Measurements from ENCODE around the gene AKAP6. TPM values are rescaled to one million over a fixed set of nuclear protein-coding genes. Genes with fewer than 3 reads are reported as not detected.

The AKAP6 gene
- total and polyA plus RNA-seq, 2 of the 8 experiments (the other 6 are each of a cell fraction or from before 2014, with no cell fraction given) = 0.09 to 0.89 TPM

DNA sequence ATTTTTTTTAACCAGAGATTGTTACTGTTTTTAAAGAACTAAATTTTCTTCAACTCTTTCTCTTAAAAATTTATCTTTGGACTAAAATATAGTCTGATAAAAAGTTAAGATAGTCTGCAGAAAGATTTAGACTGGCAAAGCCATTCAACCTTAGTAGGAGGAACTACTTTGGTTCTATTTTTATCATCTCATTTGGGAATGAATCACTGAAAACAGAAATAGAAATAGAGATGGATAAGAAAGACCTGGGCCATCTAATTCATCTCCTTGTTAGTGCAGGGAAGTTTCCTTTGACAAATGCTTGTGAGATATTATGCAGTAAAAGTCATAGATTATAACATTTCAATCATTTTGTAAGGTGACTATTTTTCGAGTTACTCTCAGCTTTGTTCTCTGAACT lies 346.3 kb downstream of the AKAP6 start:
- no peak overlapping the region for H2AK5ac ChIP-seq (ENCODE audit: low read depth, low read length)
- H3K36me3 ChIP-seq (ENCODE audit: control insufficient read depth in 2 of 4, insufficient read depth in 4 of 4, low read length in 3 of 4) = no peaks in the 10 kb centered on the region
- H3K79me2 ChIP-seq (ENCODE audit: control insufficient read depth in 1 of 2, insufficient read depth in 2 of 2, low read length in 2 of 2) = no peaks in the 10 kb centered on the region
- no peak overlapping the region for H3K18ac ChIP-seq (ENCODE audit: extremely low read depth, low read length)
- H4K91ac ChIP-seq (replicated peaks; ENCODE audit: insufficient read length, low read length) = no peak overlapping the region
- H4K5ac ChIP-seq (ENCODE audit: insufficient read length, low read depth, low read length) = no peak overlapping the region
- H2BK15ac ChIP-seq (ENCODE audit: low read length) = no peak overlapping the region
- DNase-seq (ENCODE audit: low read depth in 1 of 2, low spot score in 2 of 2) = no peak
- H3K27ac ChIP-seq (ENCODE audit: low read depth, low read length) = no peak overlapping the region
- H3K9me3 ChIP-seq (ENCODE audit: insufficient read depth in 2 of 2, low read depth in 1 of 2, low read length in 1 of 2) = 0 out of 4 replicates have a peak, but pooled peaks cover 0 to 2% of the 10 kb centered on the region in 2 experiments
- H2BK120ac ChIP-seq (replicated peaks; ENCODE audit: low read depth, low read length) = no peak overlapping the region
- H3K14ac ChIP-seq (ENCODE audit: insufficient read length) = no peak overlapping the region
- WGBS, 2 experiments (ENCODE audit: extremely low coverage in 1 of 2, insufficient coverage in 1 of 2, insufficient read length in 1 of 2, insufficient replicate concordance in 2 of 2, low coverage in 1 of 2, low lambda C conversion rate in 2 of 2, missing lambda C conversion rate in 1 of 2) = 81% methylated on average over 1 of the region's 1 CpG; no CpG with 5 or more reads in 1 of the 2 experiments
- FAIRE-seq = no peak
- H3K9ac ChIP-seq (replicated peaks in 1 of 4; ENCODE audit: extremely low read depth in 1 of 4, low read depth in 3 of 4, low read length in 3 of 4) = no peak overlapping the region
- no peaks in the 10 kb centered on the region for H3K23me2 ChIP-seq (ENCODE audit: low read depth, low read length)
- H4K8ac ChIP-seq (ENCODE audit: extremely low read depth, insufficient read depth, low read length) = no peak overlapping the region
- ChIA-PET POLR2A (ENCODE audit: partially characterized antibody) (no interaction called here), CTCF (ENCODE audit: partially characterized antibody) (no interaction called here)
- H3K4me2 ChIP-seq (ENCODE audit: insufficient read depth in 1 of 2, low read depth in 2 of 2, low read length in 2 of 2) = no peak overlapping the region
- no peaks in the 10 kb centered on the region for H3K4me1 ChIP-seq (replicated peaks in 1 of 4; ENCODE audit: control insufficient read depth in 3 of 4, insufficient read depth in 4 of 4, low read length in 3 of 4)
- no peak overlapping the region for H2BK20ac ChIP-seq (ENCODE audit: low read length)
- H2BK5ac ChIP-seq (ENCODE audit: low read depth, low read length) = no peak overlapping the region
- H3K27me3 ChIP-seq (replicated peaks in 1 of 4; ENCODE audit: control insufficient read depth in 3 of 4, extremely low read depth in 1 of 4, insufficient read depth in 3 of 4, low read length in 3 of 4) = no peaks in the 10 kb centered on the region
- no peaks in the 10 kb centered on the region for H4K20me1 ChIP-seq (replicated peaks in 1 of 2; ENCODE audit: control insufficient read depth in 1 of 2, insufficient read depth in 2 of 2, low read length in 2 of 2)
- no peak overlapping the region for H3K4ac ChIP-seq (replicated peaks; ENCODE audit: insufficient read length, low read depth, low read length)
- no peaks in the 10 kb centered on the region for H3K79me1 ChIP-seq (ENCODE audit: low read depth, low read length)
- H3K23ac ChIP-seq (ENCODE audit: insufficient read length) = no peak overlapping the region
- no peak overlapping the region for H2BK12ac ChIP-seq (ENCODE audit: low read depth, low read length)
- no peak overlapping the region for H3K4me3 ChIP-seq (ENCODE audit: extremely low read depth in 1 of 4, insufficient read depth in 2 of 4, low read depth in 3 of 4, low read length in 4 of 4)
- H2AFZ ChIP-seq (ENCODE audit: low read length) = no peak overlapping the region
- H3K56ac ChIP-seq (replicated peaks; ENCODE audit: insufficient read length, low read depth, low read length) = no peak overlapping the region
- TF ChIP-seq HDAC2 (IDR thresholded peaks at IDR 0.05; ENCODE audit: borderline replicate concordance in 1 of 2, low read depth in 2 of 2, low read length in 2 of 2) (no peak), TCF12 (IDR thresholded peaks at IDR 0.05; ENCODE audit: low read depth, low read length) (no peak), TBP (IDR thresholded peaks at IDR 0.05; ENCODE audit: low read depth, low read length) (no peak), GABPA (IDR thresholded peaks at IDR 0.05; ENCODE audit: borderline replicate concordance, insufficient read depth, low read length) (no peak), SUZ12 (IDR thresholded peaks at IDR 0.05; ENCODE audit: low read length) (no peak), GTF2F1 (IDR thresholded peaks at IDR 0.05; ENCODE audit: borderline replicate concordance, low read depth, low read length) (no peak), TEAD4 (IDR thresholded peaks at IDR 0.05; ENCODE audit: low read depth, low read length) (no peak), RXRA (IDR thresholded peaks at IDR 0.05; ENCODE audit: insufficient read depth, low read depth, low read length) (no peak), SIX5 (IDR thresholded peaks at IDR 0.05; ENCODE audit: low read depth, low read length) (no peak), KDM5A (IDR thresholded peaks at IDR 0.05; ENCODE audit: low read length) (no peak), TAF1 (IDR thresholded peaks at IDR 0.05; ENCODE audit: low read depth, low read length) (no peak), POLR2A (IDR thresholded peaks at IDR 0.05; ENCODE audit: control extremely low read depth in 1 of 2, low read depth in 2 of 2, low read length in 2 of 2) (no peak)
- TF ChIP-seq, protein P1, sequence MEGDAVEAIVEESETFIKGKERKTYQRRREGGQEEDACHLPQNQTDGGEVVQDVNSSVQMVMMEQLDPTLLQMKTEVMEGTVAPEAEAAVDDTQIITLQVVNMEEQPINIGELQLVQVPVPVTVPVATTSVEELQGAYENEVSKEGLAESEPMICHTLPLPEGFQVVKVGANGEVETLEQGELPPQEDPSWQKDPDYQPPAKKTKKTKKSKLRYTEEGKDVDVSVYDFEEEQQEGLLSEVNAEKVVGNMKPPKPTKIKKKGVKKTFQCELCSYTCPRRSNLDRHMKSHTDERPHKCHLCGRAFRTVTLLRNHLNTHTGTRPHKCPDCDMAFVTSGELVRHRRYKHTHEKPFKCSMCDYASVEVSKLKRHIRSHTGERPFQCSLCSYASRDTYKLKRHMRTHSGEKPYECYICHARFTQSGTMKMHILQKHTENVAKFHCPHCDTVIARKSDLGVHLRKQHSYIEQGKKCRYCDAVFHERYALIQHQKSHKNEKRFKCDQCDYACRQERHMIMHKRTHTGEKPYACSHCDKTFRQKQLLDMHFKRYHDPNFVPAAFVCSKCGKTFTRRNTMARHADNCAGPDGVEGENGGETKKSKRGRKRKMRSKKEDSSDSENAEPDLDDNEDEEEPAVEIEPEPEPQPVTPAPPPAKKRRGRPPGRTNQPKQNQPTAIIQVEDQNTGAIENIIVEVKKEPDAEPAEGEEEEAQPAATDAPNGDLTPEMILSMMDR (IDR thresholded peaks at IDR 0.05; ENCODE audit: control extremely low read depth in 1 of 3, insufficient read depth in 1 of 3, low read depth in 1 of 3, low read length in 3 of 3) = no peak
